Measurements from ENCODE around the gene SYNE2. TPM values are rescaled to one million over a fixed set of nuclear protein-coding genes. Genes with fewer than 3 reads are reported as not detected.

SYNE2 gene
- total and polyA plus RNA-seq, 2 of the 8 experiments (the other 6 are each of a cell fraction or from before 2014, with no cell fraction given) = 32.6 to 46.1 TPM

DNA sequence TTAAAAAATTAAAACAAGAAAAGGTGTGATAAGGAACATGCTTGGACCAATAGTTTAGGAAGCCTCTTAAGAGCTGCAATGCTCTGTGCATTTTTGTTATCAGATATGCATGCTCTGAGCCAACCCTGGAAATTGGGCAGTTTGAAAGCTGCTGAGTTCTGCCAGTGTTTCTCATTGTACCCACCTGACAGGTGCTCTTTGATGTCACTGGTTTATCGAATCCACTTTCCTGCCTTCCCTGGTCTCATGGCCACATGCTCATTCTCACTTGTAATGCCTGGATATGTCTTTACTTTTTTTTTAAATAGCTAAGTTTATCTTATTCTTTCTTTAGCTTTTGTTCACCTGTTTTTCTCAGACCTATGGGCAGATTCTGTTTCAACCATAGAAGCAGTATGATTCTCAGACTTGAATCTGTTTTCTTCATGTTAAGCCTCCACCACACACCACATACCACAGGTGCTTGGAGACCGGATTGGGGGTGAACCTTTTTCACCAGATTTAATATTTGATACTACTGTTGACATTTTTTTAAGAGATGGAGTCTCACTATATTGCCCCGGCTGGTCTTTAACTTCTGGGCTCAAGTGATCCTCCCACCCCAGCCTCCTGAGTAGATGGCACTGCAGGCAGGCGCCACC is 350.7 kb downstream of the SYNE2 start:
- H2AFZ ChIP-seq (ENCODE audit: low read length) = no peak overlapping the region
- ChIA-PET CTCF (ENCODE audit: partially characterized antibody) (interaction anchor here (1.0 to 2.3 kb wide), 2 partner anchors 100 to 163 kb away, joined by 3 to 9 read pairs; no protein-coding TSS in a partner anchor), POLR2A (ENCODE audit: partially characterized antibody) (no interaction called here)
- no peak overlapping the region for H3K14ac ChIP-seq (ENCODE audit: insufficient read length)
- H3K4me2 ChIP-seq (ENCODE audit: insufficient read depth in 1 of 2, low read depth in 2 of 2, low read length in 2 of 2) = no peak overlapping the region
- no peaks in the 10 kb centered on the region for H3K27me3 ChIP-seq (replicated peaks in 1 of 4; ENCODE audit: control insufficient read depth in 3 of 4, extremely low read depth in 1 of 4, insufficient read depth in 3 of 4, low read length in 3 of 4)
- no peak for DNase-seq (ENCODE audit: low read depth in 1 of 2, low spot score in 2 of 2)
- no peak overlapping the region for H3K9ac ChIP-seq (replicated peaks in 1 of 4; ENCODE audit: extremely low read depth in 1 of 4, low read depth in 3 of 4, low read length in 3 of 4)
- no peak overlapping the region for H3K4me3 ChIP-seq (ENCODE audit: extremely low read depth in 1 of 4, insufficient read depth in 2 of 4, low read depth in 3 of 4, low read length in 4 of 4)
- H2BK15ac ChIP-seq (ENCODE audit: low read length) = no peak overlapping the region
- no peaks in the 10 kb centered on the region for H3K9me3 ChIP-seq (ENCODE audit: insufficient read depth in 2 of 2, low read depth in 1 of 2, low read length in 1 of 2)
- WGBS, 2 experiments (ENCODE audit: extremely low coverage in 1 of 2, insufficient coverage in 1 of 2, insufficient read length in 1 of 2, insufficient replicate concordance in 2 of 2, low coverage in 1 of 2, low lambda C conversion rate in 2 of 2, missing lambda C conversion rate in 1 of 2) = 86% methylated on average over 4 of the region's 4 CpGs; no CpG with 5 or more reads in 1 of the 2 experiments
- no peaks in the 10 kb centered on the region; a peak in 1 of 8 replicates for H3K36me3 ChIP-seq (ENCODE audit: control insufficient read depth in 2 of 4, insufficient read depth in 4 of 4, low read length in 3 of 4)
- no peaks in the 10 kb centered on the region; the same call in 1 of the 2 replicates for H3K79me1 ChIP-seq (ENCODE audit: low read depth, low read length)
- peaks cover 3 to 10% (median 5%) of the 10 kb centered on the region in 4 experiments for H3K4me1 ChIP-seq (replicated peaks in 1 of 4; ENCODE audit: control insufficient read depth in 3 of 4, insufficient read depth in 4 of 4, low read length in 3 of 4)
- H2BK12ac ChIP-seq (ENCODE audit: low read depth, low read length) = no peak overlapping the region
- peaks cover 0 to 2% of the 10 kb centered on the region in 2 experiments for H4K20me1 ChIP-seq (replicated peaks in 1 of 2; ENCODE audit: control insufficient read depth in 1 of 2, insufficient read depth in 2 of 2, low read length in 2 of 2)
- no peak overlapping the region for H4K8ac ChIP-seq (ENCODE audit: extremely low read depth, insufficient read depth, low read length)
- H2BK20ac ChIP-seq (ENCODE audit: low read length) = no peak overlapping the region
- no peak for FAIRE-seq
- H3K18ac ChIP-seq (ENCODE audit: extremely low read depth, low read length) = no peak overlapping the region
- no peak for TF ChIP-seq EZH2 (IDR thresholded peaks at IDR 0.05; ENCODE audit: low read depth, low read length, severe bottlenecking)
- TF ChIP-seq BACH1 (IDR thresholded peaks at IDR 0.05; ENCODE audit: low read length) = no peak
- no peak for TF ChIP-seq CREB1 (IDR thresholded peaks at IDR 0.05)
- TF ChIP-seq BCL11A (IDR thresholded peaks at IDR 0.05; ENCODE audit: low read depth in 2 of 2, low read length in 2 of 2) = no peak
- TF ChIP-seq CBX8 (IDR thresholded peaks at IDR 0.05; ENCODE audit: borderline replicate concordance, low read depth, low read length) = no peak
- TF ChIP-seq ASH2L (IDR thresholded peaks at IDR 0.05; ENCODE audit: low read length) = no peak
- TF ChIP-seq KDM4A (IDR thresholded peaks at IDR 0.05; ENCODE audit: low read depth, low read length, severe bottlenecking) = no peak
- TF ChIP-seq SIX5 (IDR thresholded peaks at IDR 0.05; ENCODE audit: low read depth, low read length) = no peak
- no peak overlapping the region for H3K56ac ChIP-seq (replicated peaks; ENCODE audit: insufficient read length, low read depth, low read length)
- H3K4ac ChIP-seq (replicated peaks; ENCODE audit: insufficient read length, low read depth, low read length) = no peak overlapping the region
- no peak overlapping the region for H2BK120ac ChIP-seq (replicated peaks; ENCODE audit: low read depth, low read length)
- no peak overlapping the region for H4K91ac ChIP-seq (replicated peaks; ENCODE audit: insufficient read length, low read length)
- no peak overlapping the region for H3K27ac ChIP-seq (ENCODE audit: low read depth, low read length)
- H2AK5ac ChIP-seq (ENCODE audit: low read depth, low read length) = no peak overlapping the region
- no peak overlapping the region for H2BK5ac ChIP-seq (ENCODE audit: low read depth, low read length)
- H3K23me2 ChIP-seq (ENCODE audit: low read depth, low read length) = no peaks in the 10 kb centered on the region
- H3K79me2 ChIP-seq (ENCODE audit: control insufficient read depth in 1 of 2, insufficient read depth in 2 of 2, low read length in 2 of 2) = peaks cover 0 to 5% of the 10 kb centered on the region in 2 experiments; a peak in 1 of 4 replicates
- H4K5ac ChIP-seq (ENCODE audit: insufficient read length, low read depth, low read length) = no peak overlapping the region
- no peak overlapping the region for H3K23ac ChIP-seq (ENCODE audit: insufficient read length)

Data from H1 (cell line).